Measurements from ENCODE around the gene PSMB7. TPM values are rescaled to one million over a fixed set of nuclear protein-coding genes. Genes with fewer than 3 reads are reported as not detected.
A peak's percentile ranks its signal among the peaks of the same experiment; 100 is the strongest.

The PSMB7 gene
- total and polyA plus RNA-seq, 4 experiments from 2014 or later = 56.9 to 226 (median 113) TPM

- no peak overlapping the region for H3K27ac ChIP-seq (ENCODE audit: low read depth, low read length)
- no peak for DNase-seq
- Mint-ChIP-seq H3K36me3 (peaks cover 32 to 62% of the 10 kb centered on the region in 2 donors), H3K27me3 (no peaks in the 10 kb centered on the region), H3K9me3 (peaks cover 0 to 3% (median 0%) of the 10 kb centered on the region in 8 donors), H3K27ac (peak overlapping the region in 5 of 7 donors; percentile 11 to 83 (median 68)), H3K4me1 (peaks cover 30 to 43% (median 36%) of the 10 kb centered on the region in 4 donors), H3K4me3 (no peak overlapping the region)
- POLR2A ChIA-PET (ENCODE audit: partially characterized antibody) = no interaction called here
- H3K27me3 ChIP-seq (ENCODE audit: insufficient read depth, low read length) = no peaks in the 10 kb centered on the region
- H3K4me3 ChIP-seq (ENCODE audit: low read length in 2 of 2) = no peak overlapping the region
- intact Hi-C loops (cut with micrococcal nuclease) = no loop called here
- peaks cover 30% of the 10 kb centered on the region for H3K4me1 ChIP-seq (ENCODE audit: insufficient read depth, low read length)
- no peaks in the 10 kb centered on the region for H3K9me3 ChIP-seq (ENCODE audit: control insufficient read depth in 1 of 2, low read length in 2 of 2)
- H3K36me3 ChIP-seq (ENCODE audit: insufficient read depth, low read length) = peaks cover 35% of the 10 kb centered on the region
- CTCF ChIA-PET (ENCODE audit: partially characterized antibody) = no interaction called here
Observed at GRCh38 chr9:124355941-124356744, 59.1 kb downstream of the PSMB7 start.

GRCh38 chr9:124355039-124355940 is 60.0 kb downstream of the PSMB7 start:
- H3K36me3 ChIP-seq (ENCODE audit: insufficient read depth, low read length) = peaks cover 43% of the 10 kb centered on the region
- Mint-ChIP-seq H3K27ac (peak overlapping the region in 3 of 7 donors; percentile 42 to 55 (median 42)), H3K27me3 (no peaks in the 10 kb centered on the region), H3K36me3 (peaks cover 39 to 71% of the 10 kb centered on the region in 2 donors), H3K4me3 (no peak overlapping the region), H3K4me1 (peaks cover 25 to 36% (median 31%) of the 10 kb centered on the region in 4 donors), H3K9me3 (peaks cover 0 to 3% (median 0%) of the 10 kb centered on the region in 8 donors)
- H3K27me3 ChIP-seq (ENCODE audit: insufficient read depth, low read length) = no peaks in the 10 kb centered on the region
- H3K4me1 ChIP-seq (ENCODE audit: insufficient read depth, low read length) = peaks cover 28% of the 10 kb centered on the region
- no peak for DNase-seq
- H3K27ac ChIP-seq (ENCODE audit: low read depth, low read length) = no peak overlapping the region
- no peak overlapping the region for H3K4me3 ChIP-seq (ENCODE audit: low read length in 2 of 2)
- POLR2A ChIA-PET (ENCODE audit: partially characterized antibody) = no interaction called here
- intact Hi-C loops (cut with micrococcal nuclease) = no loop called here
- CTCF ChIA-PET (ENCODE audit: partially characterized antibody) = no interaction called here
- H3K9me3 ChIP-seq (ENCODE audit: control insufficient read depth in 1 of 2, low read length in 2 of 2) = no peaks in the 10 kb centered on the region

GRCh38 chr9:124354346-124355038 is 60.8 kb downstream of the PSMB7 start:
- H3K36me3 ChIP-seq (ENCODE audit: insufficient read depth, low read length) = peaks cover 43% of the 10 kb centered on the region

GRCh38 chr9:124353811-124354274 is 61.4 kb downstream of the PSMB7 start:
- Mint-ChIP-seq H3K4me1 (peaks cover 18 to 24% (median 21%) of the 10 kb centered on the region in 4 donors), H3K27me3 (no peaks in the 10 kb centered on the region), H3K36me3 (peaks cover 39 to 82% of the 10 kb centered on the region in 2 donors), H3K9me3 (peaks cover 0 to 3% (median 0%) of the 10 kb centered on the region in 8 donors), H3K27ac (peak overlapping the region in 5 of 7 donors; percentile 17 to 55 (median 27)), H3K4me3 (no peak overlapping the region)
- POLR2A ChIA-PET (ENCODE audit: partially characterized antibody) = no interaction called here
- DNase-seq = no peak
- Histone ChIP-seq H3K9me3 (ENCODE audit: control insufficient read depth in 1 of 2, low read length in 2 of 2) (no peaks in the 10 kb centered on the region), H3K4me3 (ENCODE audit: low read length in 2 of 2) (no peak overlapping the region), H3K27ac (ENCODE audit: low read depth, low read length) (no peak overlapping the region), H3K4me1 (ENCODE audit: insufficient read depth, low read length) (peaks cover 19% of the 10 kb centered on the region), H3K27me3 (ENCODE audit: insufficient read depth, low read length) (no peaks in the 10 kb centered on the region), H3K36me3 (ENCODE audit: insufficient read depth, low read length) (peaks cover 47% of the 10 kb centered on the region)
- CTCF ChIA-PET (ENCODE audit: partially characterized antibody) = no interaction called here
- intact Hi-C loops (cut with micrococcal nuclease) = no loop called here

More at GRCh38 chr9:124354346-124355038, 60.8 kb downstream of the PSMB7 start:
- POLR2A ChIA-PET (ENCODE audit: partially characterized antibody) = no interaction called here
- Mint-ChIP-seq H3K4me1 (peaks cover 21 to 29% (median 25%) of the 10 kb centered on the region in 4 donors), H3K27ac (peak overlapping the region in 3 of 7 donors; percentile 32 to 75 (median 55)), H3K4me3 (no peak overlapping the region), H3K27me3 (no peaks in the 10 kb centered on the region), H3K36me3 (peaks cover 39 to 76% of the 10 kb centered on the region in 2 donors), H3K9me3 (peaks cover 0 to 3% (median 0%) of the 10 kb centered on the region in 8 donors)
- no peaks in the 10 kb centered on the region for H3K9me3 ChIP-seq (ENCODE audit: control insufficient read depth in 1 of 2, low read length in 2 of 2)
- CTCF ChIA-PET (ENCODE audit: partially characterized antibody) = no interaction called here
- no peak overlapping the region for H3K27ac ChIP-seq (ENCODE audit: low read depth, low read length)
- intact Hi-C loops (cut with micrococcal nuclease) = no loop called here
- H3K4me1 ChIP-seq (ENCODE audit: insufficient read depth, low read length) = peaks cover 23% of the 10 kb centered on the region
- no peak overlapping the region for H3K4me3 ChIP-seq (ENCODE audit: low read length in 2 of 2)
- no peak for DNase-seq
- no peaks in the 10 kb centered on the region for H3K27me3 ChIP-seq (ENCODE audit: insufficient read depth, low read length)

GRCh38 chr9:124353166-124353768 is 62.0 kb downstream of the PSMB7 start:
- Mint-ChIP-seq H3K36me3 (peaks cover 43 to 82% of the 10 kb centered on the region in 2 donors), H3K4me1 (peaks cover 12 to 18% (median 16%) of the 10 kb centered on the region in 4 donors), H3K4me3 (no peak overlapping the region), H3K27me3 (no peaks in the 10 kb centered on the region), H3K9me3 (peaks cover 0 to 3% (median 0%) of the 10 kb centered on the region in 8 donors), H3K27ac (peak overlapping the region in 3 of 7 donors; percentile 32 to 55 (median 48))
- intact Hi-C loops (cut with micrococcal nuclease) = no loop called here
- peaks cover 14% of the 10 kb centered on the region for H3K4me1 ChIP-seq (ENCODE audit: insufficient read depth, low read length)
- H3K9me3 ChIP-seq (ENCODE audit: control insufficient read depth in 1 of 2, low read length in 2 of 2) = no peaks in the 10 kb centered on the region
- no peak overlapping the region for H3K27ac ChIP-seq (ENCODE audit: low read depth, low read length)
- CTCF ChIA-PET (ENCODE audit: partially characterized antibody) = no interaction called here
- no peak overlapping the region for H3K4me3 ChIP-seq (ENCODE audit: low read length in 2 of 2)
- no peaks in the 10 kb centered on the region for H3K27me3 ChIP-seq (ENCODE audit: insufficient read depth, low read length)
- peaks cover 53% of the 10 kb centered on the region for H3K36me3 ChIP-seq (ENCODE audit: insufficient read depth, low read length)
- POLR2A ChIA-PET (ENCODE audit: partially characterized antibody) = no interaction called here
- no peak for DNase-seq

- Mint-ChIP-seq H3K4me1 (peaks cover 9 to 13% (median 10%) of the 10 kb centered on the region in 4 donors), H3K9me3 (peaks cover 0 to 3% (median 0%) of the 10 kb centered on the region in 8 donors), H3K27ac (peak overlapping the region in 3 of 7 donors; percentile 22 to 80 (median 79)), H3K36me3 (peaks cover 43 to 84% of the 10 kb centered on the region in 2 donors), H3K27me3 (no peaks in the 10 kb centered on the region), H3K4me3 (no peak overlapping the region)
- peaks cover 54% of the 10 kb centered on the region for H3K36me3 ChIP-seq (ENCODE audit: insufficient read depth, low read length)
- no peak for DNase-seq
- ChIA-PET POLR2A (ENCODE audit: partially characterized antibody) (no interaction called here), CTCF (ENCODE audit: partially characterized antibody) (interaction anchor here (1.2 kb wide), 1 partner anchor 10 kb away, joined by 3 read pairs; no protein-coding TSS in a partner anchor)
- intact Hi-C loops (cut with micrococcal nuclease) = no loop called here
- peaks cover 8% of the 10 kb centered on the region for H3K4me1 ChIP-seq (ENCODE audit: insufficient read depth, low read length)
- H3K27ac ChIP-seq (ENCODE audit: low read depth, low read length) = no peak overlapping the region
- H3K9me3 ChIP-seq (ENCODE audit: control insufficient read depth in 1 of 2, low read length in 2 of 2) = no peaks in the 10 kb centered on the region
- H3K27me3 ChIP-seq (ENCODE audit: insufficient read depth, low read length) = no peaks in the 10 kb centered on the region
- H3K4me3 ChIP-seq (ENCODE audit: low read length in 2 of 2) = no peak overlapping the region
Observed at GRCh38 chr9:124352616-124353015, 62.6 kb downstream of the PSMB7 start.

Measured in CD4-positive, alpha-beta memory T cell (primary cell).